T-helper 22 cell (primary cell): ENCODE results near the gene NTS.

Experiments used
- DNase-seq: peaks from one replicate; pipeline ENCODE4 v3.0.0-alpha.2; 2020; ENCODE audit warnings: low read depth

The NTS gene, protein sequence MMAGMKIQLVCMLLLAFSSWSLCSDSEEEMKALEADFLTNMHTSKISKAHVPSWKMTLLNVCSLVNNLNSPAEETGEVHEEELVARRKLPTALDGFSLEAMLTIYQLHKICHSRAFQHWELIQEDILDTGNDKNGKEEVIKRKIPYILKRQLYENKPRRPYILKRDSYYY

DNA sequence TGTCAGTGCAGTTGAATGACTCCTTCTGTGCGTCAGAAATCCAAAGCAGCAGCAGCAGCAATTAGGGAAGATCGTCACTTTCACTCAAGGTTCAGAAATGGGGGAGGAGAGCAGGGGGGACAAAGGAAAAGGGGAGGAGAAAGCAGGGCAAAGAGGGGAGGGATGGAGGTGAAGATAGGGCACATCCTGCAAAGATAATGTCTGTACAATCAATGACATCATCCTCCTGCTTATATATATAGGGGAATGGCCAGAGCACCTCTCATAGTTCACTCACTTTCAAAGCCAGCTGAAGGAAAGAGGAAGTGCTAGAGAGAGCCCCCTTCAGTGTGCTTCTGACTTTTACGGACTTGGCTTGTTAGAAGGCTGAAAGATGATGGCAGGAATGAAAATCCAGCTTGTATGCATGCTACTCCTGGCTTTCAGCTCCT lies at the start of gene NTS:
TSS of gene NTS (plus strand) at position 265 of the 431 bp plus-strand sequence. CDS start at position 374, 109 bp downstream.
- DNase-seq: no peak

DNA sequence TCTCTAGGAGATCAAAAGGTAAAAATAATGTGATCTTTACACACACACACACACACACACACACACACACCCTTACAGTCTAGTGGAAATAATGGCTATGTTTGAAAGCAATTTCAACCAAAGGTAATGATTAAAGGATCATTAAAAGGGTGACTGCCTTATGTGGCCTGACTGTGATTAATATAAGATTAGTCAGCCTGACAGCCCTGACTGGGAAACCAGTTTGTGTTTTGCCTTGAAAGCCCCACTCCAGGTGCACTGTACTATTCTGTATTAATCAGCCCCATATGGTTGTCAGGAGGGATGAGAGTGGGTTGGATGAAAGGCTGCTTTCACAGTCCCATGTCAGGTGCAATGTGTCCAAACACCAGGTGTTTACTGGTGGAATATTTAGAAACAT lies 48.3 kb upstream of the NTS start:
- DNase-seq: no peak

DNA sequence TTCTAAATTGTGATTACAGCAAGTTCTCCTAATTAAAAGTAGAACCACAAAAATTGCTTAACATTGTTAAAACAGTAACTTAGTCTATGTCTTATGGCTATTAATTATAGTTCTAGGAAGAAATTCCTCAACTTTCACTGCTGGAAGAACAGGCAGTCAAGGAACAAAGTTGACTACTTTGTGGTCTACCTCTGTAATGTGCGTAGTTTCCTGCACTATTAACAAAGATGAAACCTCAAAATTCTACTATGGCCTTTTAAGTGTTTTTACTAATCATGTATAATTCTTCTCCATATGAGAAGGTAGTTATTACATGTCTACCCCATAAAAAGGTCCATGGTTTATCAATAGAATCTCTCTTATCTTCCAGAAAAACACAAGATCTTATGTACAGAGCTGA lies 45.5 kb upstream of the NTS start:
- DNase-seq: no peak

DNA sequence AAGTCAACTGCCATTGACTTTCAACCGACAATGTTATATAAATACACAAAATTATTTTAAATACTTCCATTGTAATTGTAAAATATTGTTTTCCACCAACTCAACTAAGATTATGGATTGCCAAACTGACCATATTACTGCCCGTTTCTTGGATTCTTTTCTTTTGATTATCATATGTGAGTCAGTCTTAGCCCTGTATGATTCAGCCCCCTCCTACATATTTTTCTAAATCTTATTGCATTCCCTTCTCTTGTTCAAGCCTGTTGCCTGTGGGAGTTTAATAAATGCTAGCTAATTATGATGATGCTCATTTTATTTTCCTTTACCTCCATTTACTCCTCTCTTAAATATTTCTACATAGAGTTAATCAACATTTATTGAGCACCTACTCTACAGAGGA lies 44.7 kb upstream of the NTS start:
- no peak for DNase-seq

DNA sequence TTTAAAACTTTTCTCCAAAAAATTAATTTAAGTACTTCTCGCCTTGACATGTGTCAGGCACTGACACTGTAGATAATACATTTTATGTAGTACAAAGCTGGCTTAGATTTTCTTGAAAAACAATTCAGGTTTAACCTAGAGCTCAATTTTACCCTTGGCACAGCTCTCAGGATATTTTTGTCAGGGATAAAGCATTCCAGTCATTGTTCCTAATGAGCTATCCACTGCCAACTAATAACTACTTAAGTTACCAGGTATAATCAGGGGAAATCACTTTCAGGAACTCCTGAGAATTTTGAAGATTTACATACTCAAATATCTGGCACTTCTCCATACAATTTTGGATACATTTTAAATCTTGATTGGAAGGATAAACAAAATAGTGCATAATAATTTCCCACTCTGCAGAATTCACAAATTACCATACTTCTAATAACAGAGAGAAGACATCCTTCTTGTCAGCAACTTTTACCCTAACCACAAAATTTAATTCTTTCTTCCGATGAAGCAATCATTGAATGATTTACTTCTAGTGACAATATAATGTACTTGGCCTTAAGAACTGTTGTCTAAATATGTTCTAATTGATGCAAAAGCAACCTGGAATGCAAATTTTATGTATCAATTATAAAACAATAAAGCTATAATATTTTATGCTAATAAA lies 42.6 kb upstream of the NTS start:
- DNase-seq: no peak

DNA sequence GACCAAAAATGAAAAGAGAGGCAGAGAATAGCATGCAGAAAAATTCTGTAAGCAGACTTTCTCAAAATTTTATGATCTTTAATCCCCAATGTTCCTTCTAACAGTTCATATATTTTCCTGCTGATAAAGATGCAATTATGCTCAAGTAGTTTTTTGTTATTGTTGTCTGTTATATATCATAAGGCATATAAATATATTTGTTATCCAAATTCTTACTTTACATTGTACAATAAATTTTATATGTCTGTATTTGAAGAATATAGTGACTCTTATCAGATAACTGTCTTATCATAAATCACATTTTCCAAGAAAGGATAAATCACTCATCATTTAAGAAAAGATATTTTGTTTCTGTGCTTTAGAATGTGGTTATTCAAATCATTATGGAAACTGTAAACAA lies 40.5 kb upstream of the NTS start:
- no peak for DNase-seq

DNA sequence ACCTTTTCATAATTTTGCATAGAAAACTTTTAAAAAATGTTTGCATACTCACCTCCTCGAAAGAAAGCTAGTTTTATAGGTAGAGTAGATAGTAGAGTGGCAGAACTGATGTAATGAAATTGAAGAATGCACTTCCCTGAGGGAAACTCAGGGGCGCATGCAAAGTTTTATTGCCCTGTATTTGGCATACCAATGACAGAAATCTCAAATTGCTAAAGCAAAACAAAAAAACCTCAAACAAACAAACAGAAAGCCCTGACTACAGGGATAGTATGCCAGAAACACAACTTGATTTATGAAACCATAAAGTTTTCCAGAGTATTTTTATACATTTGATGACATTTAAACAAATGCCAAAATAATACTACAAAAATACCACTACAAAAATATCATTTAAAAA lies 39.7 kb upstream of the NTS start:
- DNase-seq: no peak

DNA sequence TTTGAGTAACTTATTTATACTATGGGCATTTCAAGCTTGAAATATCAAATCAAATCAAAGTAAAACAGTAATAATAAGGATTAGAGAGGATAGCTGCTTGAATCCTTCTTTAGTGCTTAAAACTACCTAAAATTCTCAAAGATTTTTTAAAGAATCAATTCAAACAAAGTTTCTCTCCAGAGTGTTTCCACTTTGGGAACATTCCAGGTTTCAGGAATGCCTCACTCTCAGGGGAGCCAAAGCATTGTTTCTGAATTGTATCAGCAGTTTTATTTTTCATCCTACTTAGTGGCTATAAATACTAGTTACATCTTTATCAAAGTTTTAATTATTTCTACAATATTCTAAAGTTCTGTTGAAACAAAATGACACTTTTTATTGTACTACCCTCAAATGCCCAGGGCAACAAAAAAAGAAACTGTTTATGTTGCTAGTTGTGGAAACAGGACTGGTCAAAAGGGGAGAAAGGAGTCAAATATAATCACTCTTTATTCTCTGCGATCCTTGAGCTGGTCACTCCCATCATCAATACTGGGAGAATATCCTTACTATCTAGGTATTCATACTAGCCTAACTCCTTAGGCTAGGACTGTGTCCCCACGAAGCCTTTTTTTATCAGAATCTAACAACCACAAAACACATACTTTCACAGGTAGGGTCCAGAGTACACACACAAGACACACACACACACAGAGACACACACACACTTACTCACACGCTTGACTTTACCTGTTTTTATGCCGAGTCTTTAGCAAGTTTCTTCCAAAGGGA lies 38.5 kb upstream of the NTS start:
- DNase-seq: no peak

DNA sequence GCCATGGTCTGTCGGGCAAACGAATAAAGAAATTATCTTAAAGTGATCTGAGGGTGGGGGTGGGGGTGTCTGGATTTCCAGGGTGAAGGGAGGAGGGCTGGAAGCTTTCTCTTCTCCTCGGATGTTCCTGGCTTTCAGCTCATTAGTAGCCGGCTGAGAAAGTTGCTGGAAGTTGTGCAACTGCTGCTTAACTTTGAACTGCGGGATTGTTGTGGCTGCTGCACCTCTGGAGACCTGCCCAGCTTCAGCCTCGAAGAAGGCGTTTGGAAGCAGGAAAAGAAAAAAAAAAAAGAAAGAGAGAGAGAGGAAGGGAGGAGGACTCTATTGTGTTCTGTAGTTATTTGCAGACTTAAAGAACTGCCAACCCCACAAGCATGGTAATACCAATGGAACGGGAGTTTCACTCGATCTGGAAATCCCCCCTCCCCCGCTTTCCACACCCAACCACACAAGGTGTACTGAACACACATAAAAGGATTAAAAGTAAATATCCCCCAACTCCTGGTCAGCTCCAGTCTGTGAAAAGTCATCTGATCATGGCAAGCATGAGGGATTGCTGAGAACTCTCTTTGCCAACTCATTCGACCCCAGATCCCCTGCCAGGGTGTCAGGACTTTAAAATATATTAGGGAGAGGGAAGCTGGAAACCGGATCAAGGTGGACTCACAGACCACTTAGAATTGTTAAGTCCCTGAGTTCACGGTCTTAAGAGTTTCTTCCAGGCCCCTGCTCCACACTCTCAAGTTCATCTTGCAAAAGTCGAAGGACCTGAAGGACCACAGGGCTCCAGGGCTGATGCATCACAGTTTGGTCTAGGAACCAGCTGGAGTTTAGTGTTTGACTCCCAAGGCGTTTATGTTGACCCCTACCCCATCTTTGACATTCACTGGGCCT lies 37.7 kb upstream of the NTS start, which contains the start of gene RASSF9:
TSS of gene RASSF9 (minus strand) at position 213 of the 894 bp plus-strand sequence. CDS start at position 5, 208 bp downstream.
- no peak for DNase-seq

DNA sequence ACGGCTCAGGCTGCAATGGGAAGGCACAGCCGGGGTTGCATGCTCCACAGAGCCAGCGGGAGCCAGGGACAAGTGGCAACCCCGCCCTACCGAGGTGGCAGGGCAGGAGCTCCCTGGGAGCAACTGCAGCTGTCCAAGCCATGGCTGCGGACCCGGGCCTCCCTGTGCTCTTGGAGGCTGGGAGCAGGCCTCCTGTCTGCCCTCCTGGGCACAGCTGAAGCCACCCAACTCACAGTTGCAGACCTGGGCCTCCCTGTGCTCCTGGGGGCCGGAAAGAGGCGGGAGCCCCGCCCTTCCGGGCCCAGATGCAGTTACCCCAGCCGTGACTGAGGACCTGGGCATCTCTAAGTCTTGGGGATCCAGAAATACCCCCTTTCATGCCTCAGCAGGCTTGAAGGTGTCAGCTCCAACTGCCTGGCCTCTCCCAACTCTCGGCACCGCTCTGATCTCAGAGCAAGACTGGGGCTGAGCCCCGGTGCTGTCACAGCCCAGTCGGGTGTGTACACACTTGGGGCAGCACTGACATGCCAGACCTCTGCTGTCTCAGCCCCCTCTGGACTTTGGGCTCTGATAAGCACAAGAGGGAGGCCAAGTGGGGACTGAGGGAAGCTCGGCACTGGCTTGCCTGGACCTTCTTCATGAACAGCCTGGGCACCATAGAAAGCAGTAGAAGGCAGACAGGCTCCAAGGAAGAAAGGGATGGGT lies 30.3 kb upstream of the NTS start:
- DNase-seq: no peak

DNA sequence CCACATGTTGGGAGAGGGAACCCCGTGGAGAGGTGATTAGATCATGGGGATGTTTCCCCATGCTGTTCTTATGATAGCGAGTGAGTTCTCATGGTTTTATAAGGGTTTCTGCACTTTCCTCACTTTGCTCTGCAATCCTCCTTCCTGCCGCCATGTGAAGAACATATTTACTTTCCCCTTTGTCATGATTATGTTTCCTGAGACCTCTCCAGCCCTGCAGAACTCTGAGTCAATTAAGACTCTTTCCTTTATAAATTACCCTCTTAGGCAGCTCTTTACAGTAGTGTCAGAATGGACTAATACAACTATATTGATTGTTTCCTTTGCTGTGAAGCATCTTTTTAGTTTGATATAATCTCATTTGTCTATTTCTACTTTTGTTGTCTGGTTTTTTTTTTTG lies 24.8 kb upstream of the NTS start:
- no peak for DNase-seq

DNA sequence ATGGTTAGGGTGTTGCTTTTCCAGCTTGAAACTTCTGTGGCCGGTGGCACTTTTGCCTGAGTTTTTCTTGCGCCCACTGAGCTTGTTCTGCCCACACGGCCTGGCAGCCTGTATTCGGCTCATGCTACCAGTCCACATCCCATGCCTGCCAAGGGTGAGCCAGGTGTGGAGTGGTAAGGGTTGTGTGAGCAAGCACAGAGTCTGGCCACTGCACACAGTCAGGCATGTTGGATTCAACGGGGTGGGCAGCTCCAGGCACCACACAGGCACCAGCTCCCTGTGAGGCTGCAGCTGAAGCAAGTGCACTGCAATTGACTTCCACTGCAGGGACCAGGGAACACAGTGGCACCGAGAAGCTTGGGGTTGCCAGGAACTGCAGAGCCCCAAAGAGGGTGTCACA lies 18.8 kb upstream of the NTS start:
- no peak for DNase-seq

DNA sequence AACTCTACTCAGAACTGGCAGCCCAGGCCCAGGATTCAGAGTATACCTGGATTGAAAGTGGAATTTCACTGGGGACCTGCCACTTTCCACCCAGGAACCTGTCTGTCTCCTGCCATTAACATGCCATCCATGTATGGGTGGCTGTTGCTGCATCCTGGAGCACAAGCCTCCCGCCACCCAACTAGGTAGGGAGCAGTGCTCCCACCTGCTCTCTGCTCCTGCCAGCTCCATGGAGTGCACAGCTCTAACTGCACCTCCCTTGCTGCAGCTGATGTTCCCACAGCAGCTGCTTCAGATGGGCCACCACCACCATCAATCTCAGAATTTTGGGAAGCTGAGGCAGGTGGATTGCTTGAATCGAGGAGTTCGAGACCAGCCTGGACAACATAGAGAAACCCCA lies 17.1 kb upstream of the NTS start:
- DNase-seq: no peak

DNA sequence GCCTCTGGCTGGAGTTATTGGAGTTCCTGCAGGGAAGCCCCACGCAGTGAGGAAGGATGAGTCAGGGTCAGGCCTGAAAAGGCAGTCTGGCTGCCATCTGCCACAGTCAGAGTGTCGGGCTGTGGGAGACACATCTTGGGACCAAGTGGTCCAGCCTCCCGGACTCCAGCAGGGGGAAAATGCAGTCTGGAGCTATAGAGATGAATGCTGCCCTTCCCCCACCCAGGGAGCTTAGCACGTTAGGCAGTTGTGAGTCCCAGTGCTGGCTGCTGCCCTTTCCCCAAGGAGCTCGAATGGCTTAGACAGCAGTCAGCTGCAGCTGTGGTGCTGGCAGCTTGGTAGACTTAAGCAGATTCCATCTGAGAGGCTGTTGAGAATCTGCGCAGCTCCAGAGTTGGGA lies 8.2 kb upstream of the NTS start:
- DNase-seq: no peak

DNA sequence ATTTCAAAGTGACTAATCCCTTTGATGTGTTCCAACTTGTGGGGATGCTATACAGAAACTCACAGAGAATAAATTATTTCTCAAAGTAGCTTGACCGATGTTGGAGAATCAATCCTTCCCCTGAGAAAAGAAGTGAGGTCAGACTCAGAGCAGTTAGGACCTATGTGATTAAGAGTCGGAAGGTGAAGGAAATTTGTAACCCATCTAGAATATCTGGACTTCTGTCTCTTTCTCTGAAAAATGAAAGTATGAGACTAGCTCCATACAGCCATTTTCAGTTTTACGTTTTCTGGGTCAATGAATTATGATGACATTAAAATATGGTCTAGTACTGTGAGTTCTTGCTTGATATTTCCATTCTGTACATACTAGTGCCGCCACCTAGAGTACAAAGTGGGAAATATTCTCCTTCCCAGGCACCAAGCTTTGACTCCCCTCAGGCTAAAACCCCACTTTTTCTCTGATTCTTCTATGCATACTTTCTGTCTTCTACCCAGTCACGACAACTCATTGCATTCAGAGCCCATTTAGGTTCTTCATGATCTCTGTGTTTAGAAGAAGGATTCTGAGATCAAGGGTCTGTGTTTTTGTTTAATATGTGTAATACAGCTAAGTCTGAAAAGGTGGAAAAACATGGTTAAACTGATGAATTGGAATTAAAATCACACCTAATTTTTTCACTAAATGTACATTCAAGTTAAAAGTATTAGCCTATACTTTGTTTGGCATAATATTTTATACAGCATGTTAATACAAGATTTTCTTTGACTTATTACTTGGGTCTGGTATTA lies 6.9 kb upstream of the NTS start:
- DNase-seq: no peak

DNA sequence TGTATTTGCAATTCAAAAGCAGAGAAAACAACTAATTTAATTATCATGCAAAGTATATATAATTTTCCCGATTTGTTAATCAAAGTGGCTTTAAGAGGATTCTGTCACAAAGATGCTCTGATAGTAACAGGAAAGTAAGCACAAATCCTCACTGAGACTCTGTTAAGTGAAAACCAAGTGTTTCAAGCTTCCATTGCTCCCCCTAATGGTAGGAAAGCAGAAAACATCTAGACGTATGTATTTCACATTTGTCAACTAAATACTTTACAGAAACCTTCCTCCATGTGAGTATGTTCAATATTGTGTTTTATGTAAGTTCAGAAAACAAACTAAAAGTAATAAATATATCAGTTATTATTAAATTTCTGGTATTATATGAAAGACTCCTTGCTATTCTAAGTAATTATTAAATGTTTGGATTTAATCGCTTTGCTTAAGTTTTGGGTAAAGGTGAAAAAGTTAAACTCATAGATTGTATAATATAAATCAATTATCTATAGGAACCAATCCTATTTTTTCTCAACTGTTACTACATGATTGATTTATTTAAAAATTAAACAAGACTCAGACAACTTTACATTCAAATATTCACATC lies 1.5 kb upstream of the NTS start:
- DNase-seq: no peak

DNA sequence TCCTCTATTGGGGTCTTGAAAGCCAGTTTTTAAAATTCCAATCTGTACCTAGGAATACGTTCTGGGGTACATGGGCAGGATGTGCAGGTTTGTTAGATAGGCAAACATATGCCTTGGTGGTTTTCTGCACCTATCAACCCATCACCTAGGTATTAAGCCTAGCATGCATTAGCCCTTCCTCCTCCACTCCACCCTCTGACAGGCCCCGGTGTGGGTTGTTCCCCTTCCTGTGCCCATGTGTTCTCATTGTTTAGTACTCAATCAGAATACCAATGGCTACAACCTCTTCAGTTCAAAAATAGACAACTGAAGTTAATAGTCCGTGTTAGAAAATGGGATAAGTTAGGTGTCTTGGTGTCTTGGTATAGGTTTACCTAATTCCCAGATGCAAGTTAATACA lies 3.4 kb downstream of the NTS start:
- no peak for DNase-seq

DNA sequence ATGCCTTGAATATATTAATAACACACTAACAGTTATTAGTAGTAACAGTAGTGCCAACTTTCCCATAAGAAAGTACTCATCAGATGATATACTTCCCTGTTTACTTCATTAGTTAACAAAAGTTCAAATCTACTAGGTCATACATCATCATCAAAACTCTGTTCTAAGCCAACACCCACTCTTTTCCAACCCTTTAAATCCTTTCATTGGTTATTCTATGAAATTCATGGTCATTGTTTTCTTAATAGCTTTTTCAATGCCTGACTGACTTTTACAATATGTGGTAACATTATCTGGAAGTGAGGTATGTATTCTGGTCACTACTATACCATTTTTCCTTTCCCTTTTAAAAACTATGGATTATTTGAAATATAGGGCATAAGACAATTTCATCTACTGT lies 9.7 kb downstream of the NTS start:
- no peak for DNase-seq

DNA sequence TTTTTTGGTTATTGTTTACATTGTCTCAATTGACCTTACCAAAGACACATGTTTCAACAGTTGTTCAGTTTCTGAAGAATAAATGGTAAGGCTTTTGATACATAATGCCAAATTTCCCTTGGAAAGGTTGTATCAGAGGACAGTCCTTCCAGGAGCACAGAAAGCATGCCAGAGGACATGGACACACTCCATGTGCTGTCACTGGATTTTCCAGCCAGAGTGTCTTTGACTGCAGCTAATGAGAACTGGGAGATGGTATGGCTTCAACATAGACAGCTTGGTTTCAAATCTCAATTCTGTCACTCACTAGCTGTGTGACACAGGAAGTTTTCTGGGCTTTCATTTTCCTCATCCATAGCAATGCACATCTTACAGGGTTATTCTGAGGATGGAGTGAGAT lies 20.6 kb downstream of the NTS start:
- DNase-seq: no peak

DNA sequence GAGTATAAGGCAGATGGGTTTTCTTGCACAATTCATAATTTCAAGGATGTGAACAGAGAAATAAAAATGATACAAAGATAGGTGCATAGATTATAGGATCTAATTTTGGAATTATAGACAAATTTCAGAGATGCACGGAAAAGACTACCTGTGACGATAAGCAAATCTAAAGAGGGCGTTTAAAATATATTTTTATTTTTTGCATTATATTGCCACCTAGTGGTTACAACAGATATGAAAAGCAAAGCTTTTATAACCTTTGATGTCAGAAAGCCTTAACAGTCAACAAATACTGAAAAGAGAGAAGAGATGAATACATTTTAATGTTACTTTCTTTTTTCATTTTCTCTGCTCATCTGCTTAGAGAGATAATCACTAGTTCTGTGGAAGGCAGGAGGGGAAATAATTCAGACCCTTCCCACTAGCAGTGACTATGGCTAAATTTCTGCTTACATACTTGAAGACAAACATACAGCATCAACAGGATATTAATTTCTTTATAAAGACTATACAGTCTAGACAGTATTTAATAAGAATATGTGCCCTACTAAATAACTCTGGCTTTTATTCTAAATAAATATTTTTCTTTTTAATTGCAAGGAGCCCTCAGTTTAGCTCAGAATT lies 46.3 kb downstream of the NTS start:
- no peak for DNase-seq
